Measurements from ENCODE around the gene ABCB11. TPM values are rescaled to one million over a fixed set of nuclear protein-coding genes. Genes with fewer than 3 reads are reported as not detected.

ABCB11 gene
- total RNA-seq, 6 experiments from 2014 or later, result 21.3 to 128 (median 54.8) TPM

GRCh38 chr2:169042856-169043255, 11.7 kb upstream of the ABCB11 start:
- no peak for ATAC-seq
- 100% methylated on average over 1 of the region's 1 CpG for WGBS (ENCODE audit: insufficient coverage, low coverage, low lambda C conversion rate, missing lambda C conversion rate)
- Histone ChIP-seq H3K4me3 (no peak overlapping the region), H3K9me3 (no peaks in the 10 kb centered on the region), H3K27me3 (no peaks in the 10 kb centered on the region), H3K27ac (no peak overlapping the region), H3K36me3 (no peaks in the 10 kb centered on the region), H3K4me1 (no peaks in the 10 kb centered on the region)
- DNase-seq, result no peak
- TF ChIP-seq CTCF (IDR thresholded peaks at IDR 0.05) (no peak), POLR2A (IDR thresholded peaks at IDR 0.05) (no peak)
- intact Hi-C loops (cut with DNase I), result no loop called here

- DNase-seq (no peak), ATAC-seq (no peak)
- H3K36me3 ChIP-seq, result no peaks in the 10 kb centered on the region
- WGBS (ENCODE audit: insufficient coverage, low coverage, low lambda C conversion rate, missing lambda C conversion rate), result 42% methylated on average over 1 of the region's 1 CpG
- H3K4me1 ChIP-seq, result no peaks in the 10 kb centered on the region
- TF ChIP-seq POLR2A (IDR thresholded peaks at IDR 0.05), result no peak
- no peak for TF ChIP-seq CTCF (IDR thresholded peaks at IDR 0.05)
- no peak overlapping the region for H3K4me3 ChIP-seq
- no peaks in the 10 kb centered on the region for H3K9me3 ChIP-seq
- no peaks in the 10 kb centered on the region for H3K27me3 ChIP-seq
- no peak overlapping the region for H3K27ac ChIP-seq
- intact Hi-C loops (cut with DNase I), result no loop called here
Measured at GRCh38 chr2:169041594-169041993, 10.5 kb upstream of the ABCB11 start.

- 63% methylated on average over 2 of the region's 4 CpGs for WGBS (ENCODE audit: insufficient coverage, low coverage, low lambda C conversion rate, missing lambda C conversion rate)
- H3K36me3 ChIP-seq, result no peaks in the 10 kb centered on the region
- intact Hi-C loops (cut with DNase I), result no loop called here
- no peak overlapping the region for H3K27ac ChIP-seq
- ATAC-seq (no peak), DNase-seq (no peak)
- no peak for TF ChIP-seq CTCF (IDR thresholded peaks at IDR 0.05)
- no peak for TF ChIP-seq POLR2A (IDR thresholded peaks at IDR 0.05)
- H3K9me3 ChIP-seq, result no peaks in the 10 kb centered on the region
- no peak overlapping the region for H3K4me3 ChIP-seq
- peaks cover 0 to 4% (median 0%) of the 10 kb centered on the region in 4 donors for H3K4me1 ChIP-seq
- no peaks in the 10 kb centered on the region for H3K27me3 ChIP-seq
Measured at GRCh38 chr2:169039702-169040101, 8.6 kb upstream of the ABCB11 start.

GRCh38 chr2:169038338-169038757, 7.2 kb upstream of the ABCB11 start:
- peaks cover 0 to 11% (median 0%) of the 10 kb centered on the region in 4 donors for H3K4me1 ChIP-seq
- H3K27me3 ChIP-seq, result no peaks in the 10 kb centered on the region
- no peak overlapping the region for H3K4me3 ChIP-seq
- no peak overlapping the region for H3K27ac ChIP-seq
- TF ChIP-seq CTCF (IDR thresholded peaks at IDR 0.05) (no peak), POLR2A (IDR thresholded peaks at IDR 0.05) (no peak)
- no peaks in the 10 kb centered on the region for H3K9me3 ChIP-seq
- no peak for DNase-seq
- intact Hi-C loops (cut with DNase I), result no loop called here
- H3K36me3 ChIP-seq, result no peaks in the 10 kb centered on the region
- ATAC-seq, result peak; percentile 31 to 74 (median 48)
- 58% methylated on average over 2 of the region's 2 CpGs for WGBS (ENCODE audit: insufficient coverage, low coverage, low lambda C conversion rate, missing lambda C conversion rate)
